GM15510 (cell line): ENCODE data around the gene ABCC8.

ENCODE experiments used
- POLR2A ChIP-seq: IDR thresholded peaks from 3 replicates; pipeline ENCODE4 v1.6.1; 2011; ENCODE audit warnings: borderline replicate concordance; ENCODE audit not compliant: insufficient read length; ENCODE audit errors: extremely low read depth

ABCC8 gene

GRCh38 chr11:17476317-17477083 is at the start of gene ABCC8:
ABCC8 (minus strand) TSS chr11:17476845; CDS start chr11:17476776, 69 bp downstream.
- TF ChIP-seq POLR2A: no peak

- TF ChIP-seq POLR2A: no peak
Measured at GRCh38 chr11:17526326-17526725, 49.7 kb upstream of the ABCC8 start.

GRCh38 chr11:17525570-17525969 is 48.9 kb upstream of the ABCC8 start:
- TF ChIP-seq POLR2A: no peak

GRCh38 chr11:17524221-17524620 is 47.6 kb upstream of the ABCC8 start:
- TF ChIP-seq POLR2A: no peak

- no peak for TF ChIP-seq POLR2A
Measured at GRCh38 chr11:17522655-17523054, 46.0 kb upstream of the ABCC8 start.

GRCh38 chr11:17521106-17521900 is 44.7 kb upstream of the ABCC8 start:
- TF ChIP-seq POLR2A: no peak

GRCh38 chr11:17519061-17519885 is 42.6 kb upstream of the ABCC8 start:
- TF ChIP-seq POLR2A: no peak

GRCh38 chr11:17518366-17518765 is 41.7 kb upstream of the ABCC8 start:
- no peak for TF ChIP-seq POLR2A

- TF ChIP-seq POLR2A: no peak
Measured at GRCh38 chr11:17517186-17517585, 40.5 kb upstream of the ABCC8 start.

- TF ChIP-seq POLR2A: no peak
Measured at GRCh38 chr11:17516551-17517150, 40.0 kb upstream of the ABCC8 start.

- TF ChIP-seq POLR2A: no peak
Measured at GRCh38 chr11:17515443-17516176, 39.0 kb upstream of the ABCC8 start.

GRCh38 chr11:17514476-17514875 is 37.8 kb upstream of the ABCC8 start:
- no peak for TF ChIP-seq POLR2A

GRCh38 chr11:17513853-17514252 is 37.2 kb upstream of the ABCC8 start:
- no peak for TF ChIP-seq POLR2A

- no peak for TF ChIP-seq POLR2A
Measured at GRCh38 chr11:17512101-17512500, 35.5 kb upstream of the ABCC8 start.
